Ascending aorta (tissue), 2 donors: ENCODE results near the gene CHRNE. TPM values are rescaled to one million over a fixed set of nuclear protein-coding genes. Genes with fewer than 3 reads are reported as not detected.

Experiments used
- DNase-seq, 2 donors: peaks; one replicate each; pipeline ENCODE4 v3.0.0-alpha.2; 2019; ENCODE audit warnings: low spot score in 2 of 2
- H3K27ac ChIP-seq, 2 donors: fragments of 200-600 bp; sonication (generic); one replicate each; pipeline ENCODE4 v1.5.1; 2016 to 2017; ENCODE audit warnings: mild to moderate bottlenecking in 1 of 2
- H3K27me3 ChIP-seq: fragments of 200-600 bp; sonication (generic); one replicate; pipeline ENCODE4 v1.5.1; 2017
- H3K36me3 ChIP-seq, 2 donors: fragments of 200-600 bp; sonication (generic); one replicate each; pipeline ENCODE4 v1.5.1; 2016
- H3K4me1 ChIP-seq, 2 donors: fragments of 200-600 bp; sonication (generic); one replicate each; pipeline ENCODE4 v1.5.1; 2016 to 2017; ENCODE audit warnings: mild to moderate bottlenecking in 1 of 2
- H3K4me3 ChIP-seq, 2 donors: fragments of 200-600 bp; sonication (generic); one replicate each; pipeline ENCODE4 v1.5.1; 2016 to 2017; ENCODE audit warnings: mild to moderate bottlenecking in 1 of 2
- H3K9me3 ChIP-seq, 2 donors: fragments of 200-600 bp; sonication (generic); one replicate each; pipeline ENCODE4 v1.5.1; 2016
- intact Hi-C: fragments of 100-400 bp; cut with DNase I; formaldehyde crosslinking; loops from one replicate; pipeline ENCODE4 v1.15.1; 2023
- total RNA-seq: library from RNA; depleted of rRNA; stranded (reverse); fragments of >200 nt; gene quantifications from one replicate; pipeline ENCODE4 v1.1.0, GENCODE V29; 2016
- TF ChIP-seq, protein P1 (sequence below), 3 experiments: fragments of 200-600 bp in 2 of 3; fragments of 450-650 bp in 1 of 3; sonication (generic) in 2 of 3; IDR thresholded peaks; one replicate each; pipeline ENCODE4 v1.5.1; 2016 to 2019; ENCODE audit warnings: antibody characterized with exemption in 3 of 3, mild to moderate bottlenecking in 1 of 3, moderate library complexity in 1 of 3

CHRNE gene
- total RNA-seq, 1 donor from 2014 or later: not detected

DNA sequence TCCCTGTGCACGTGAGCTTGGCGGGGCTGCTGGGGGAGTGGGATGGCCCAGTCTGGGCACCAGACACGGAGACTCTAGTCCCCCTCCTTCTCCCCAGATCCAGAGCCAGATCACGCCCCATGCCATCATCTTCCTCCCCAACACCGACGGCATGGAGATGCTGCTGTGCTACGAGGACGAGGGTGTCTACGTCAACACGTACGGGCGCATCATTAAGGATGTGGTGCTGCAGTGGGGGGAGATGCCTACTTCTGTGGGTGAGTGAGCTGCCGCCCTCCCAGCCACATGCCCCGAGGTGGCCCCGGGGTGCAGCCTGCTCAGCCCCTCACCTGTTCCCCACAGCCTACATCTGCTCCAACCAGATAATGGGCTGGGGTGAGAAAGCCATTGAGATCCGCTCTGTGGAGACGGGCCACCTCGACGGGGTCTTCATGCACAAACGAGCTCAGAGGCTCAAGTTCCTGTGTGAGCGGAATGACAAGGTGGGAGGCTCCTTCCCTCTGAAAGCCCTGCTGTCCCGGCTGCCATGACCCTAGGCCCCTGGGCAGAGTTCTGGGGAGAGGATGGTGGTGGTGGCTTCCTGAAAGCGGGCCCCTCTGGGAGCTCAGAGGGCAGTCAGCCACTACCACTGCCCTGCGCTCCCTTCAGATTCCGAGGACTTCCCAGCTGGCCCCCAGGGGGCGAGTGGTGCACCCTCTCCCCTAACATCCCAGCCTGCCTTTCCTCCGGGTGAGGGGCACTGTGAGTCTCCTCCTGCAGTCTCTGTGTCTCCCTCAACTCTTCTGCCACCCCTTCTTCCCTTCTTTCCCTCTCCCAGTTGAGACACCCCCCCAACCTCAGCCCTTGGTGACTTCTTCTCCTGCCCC lies 6.3 kb downstream of the CHRNE start:
- Histone ChIP-seq H3K4me3 (no peak overlapping the region), H3K36me3 (peaks cover 54 to 57% of the 10 kb centered on the region in 2 donors), H3K9me3 (no peaks in the 10 kb centered on the region), H3K4me1 (peaks cover 3 to 5% of the 10 kb centered on the region in 2 donors), H3K27me3 (peaks cover 7% of the 10 kb centered on the region), H3K27ac (no peak overlapping the region)
- intact Hi-C loops: no loop called here
- DNase-seq: no peak
- TF ChIP-seq, protein P1, sequence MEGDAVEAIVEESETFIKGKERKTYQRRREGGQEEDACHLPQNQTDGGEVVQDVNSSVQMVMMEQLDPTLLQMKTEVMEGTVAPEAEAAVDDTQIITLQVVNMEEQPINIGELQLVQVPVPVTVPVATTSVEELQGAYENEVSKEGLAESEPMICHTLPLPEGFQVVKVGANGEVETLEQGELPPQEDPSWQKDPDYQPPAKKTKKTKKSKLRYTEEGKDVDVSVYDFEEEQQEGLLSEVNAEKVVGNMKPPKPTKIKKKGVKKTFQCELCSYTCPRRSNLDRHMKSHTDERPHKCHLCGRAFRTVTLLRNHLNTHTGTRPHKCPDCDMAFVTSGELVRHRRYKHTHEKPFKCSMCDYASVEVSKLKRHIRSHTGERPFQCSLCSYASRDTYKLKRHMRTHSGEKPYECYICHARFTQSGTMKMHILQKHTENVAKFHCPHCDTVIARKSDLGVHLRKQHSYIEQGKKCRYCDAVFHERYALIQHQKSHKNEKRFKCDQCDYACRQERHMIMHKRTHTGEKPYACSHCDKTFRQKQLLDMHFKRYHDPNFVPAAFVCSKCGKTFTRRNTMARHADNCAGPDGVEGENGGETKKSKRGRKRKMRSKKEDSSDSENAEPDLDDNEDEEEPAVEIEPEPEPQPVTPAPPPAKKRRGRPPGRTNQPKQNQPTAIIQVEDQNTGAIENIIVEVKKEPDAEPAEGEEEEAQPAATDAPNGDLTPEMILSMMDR (IDR thresholded peaks at IDR 0.05): no peak

DNA sequence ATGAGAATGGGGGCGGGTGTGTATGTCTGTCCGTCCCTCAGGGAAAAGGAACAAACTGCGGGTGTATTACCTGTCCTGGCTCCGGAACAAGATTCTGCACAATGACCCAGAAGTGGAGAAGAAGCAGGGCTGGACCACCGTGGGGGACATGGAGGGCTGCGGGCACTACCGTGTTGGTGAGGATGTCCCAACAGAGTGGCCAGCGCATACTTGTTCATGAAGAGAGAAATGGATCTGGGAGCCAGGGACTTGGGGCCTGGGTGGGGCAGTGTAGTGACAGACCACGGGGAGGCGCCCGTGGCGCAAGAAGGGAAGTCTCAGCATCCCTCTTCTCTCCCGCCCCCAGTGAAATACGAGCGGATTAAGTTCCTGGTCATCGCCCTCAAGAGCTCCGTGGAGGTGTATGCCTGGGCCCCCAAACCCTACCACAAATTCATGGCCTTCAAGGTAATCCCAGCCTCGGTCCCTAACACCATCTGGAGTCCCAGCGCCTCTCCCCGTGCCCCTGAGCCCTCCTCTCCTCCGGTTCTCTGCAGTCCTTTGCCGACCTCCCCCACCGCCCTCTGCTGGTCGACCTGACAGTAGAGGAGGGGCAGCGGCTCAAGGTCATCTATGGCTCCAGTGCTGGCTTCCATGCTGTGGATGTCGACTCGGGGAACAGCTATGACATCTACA lies 7.1 kb downstream of the CHRNE start:
- DNase-seq: no peak
- intact Hi-C loops: no loop called here
- H3K9me3 ChIP-seq: no peaks in the 10 kb centered on the region
- H3K36me3 ChIP-seq: peaks cover 62 to 65% of the 10 kb centered on the region in 2 donors
- no peak overlapping the region for H3K27ac ChIP-seq
- H3K4me1 ChIP-seq: peaks cover 3 to 5% of the 10 kb centered on the region in 2 donors
- TF ChIP-seq, protein P1 (IDR thresholded peaks at IDR 0.05): no peak
- no peak overlapping the region for H3K4me3 ChIP-seq
- peaks cover 7% of the 10 kb centered on the region for H3K27me3 ChIP-seq

DNA sequence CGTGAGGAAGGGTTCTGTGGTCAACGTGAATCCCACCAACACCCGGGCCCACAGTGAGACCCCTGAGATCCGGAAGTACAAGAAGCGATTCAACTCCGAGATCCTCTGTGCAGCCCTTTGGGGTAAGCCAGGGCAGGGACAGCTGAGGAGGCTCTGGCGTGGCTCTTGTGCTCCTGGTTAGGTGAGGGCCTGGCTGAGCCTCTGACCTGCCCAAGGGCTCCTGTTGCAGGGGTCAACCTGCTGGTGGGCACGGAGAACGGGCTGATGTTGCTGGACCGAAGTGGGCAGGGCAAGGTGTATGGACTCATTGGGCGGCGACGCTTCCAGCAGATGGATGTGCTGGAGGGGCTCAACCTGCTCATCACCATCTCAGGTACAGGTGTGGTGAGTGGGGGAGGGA lies 7.8 kb downstream of the CHRNE start:
- intact Hi-C loops: no loop called here
- H3K9me3 ChIP-seq: no peaks in the 10 kb centered on the region
- H3K4me1 ChIP-seq: peaks cover 3 to 5% of the 10 kb centered on the region in 2 donors
- peaks cover 2% of the 10 kb centered on the region for H3K27me3 ChIP-seq
- no peak overlapping the region for H3K27ac ChIP-seq
- H3K4me3 ChIP-seq: no peak overlapping the region
- TF ChIP-seq, protein P1 (IDR thresholded peaks at IDR 0.05): no peak
- DNase-seq: no peak
- H3K36me3 ChIP-seq: peaks cover 69 to 72% of the 10 kb centered on the region in 2 donors

DNA sequence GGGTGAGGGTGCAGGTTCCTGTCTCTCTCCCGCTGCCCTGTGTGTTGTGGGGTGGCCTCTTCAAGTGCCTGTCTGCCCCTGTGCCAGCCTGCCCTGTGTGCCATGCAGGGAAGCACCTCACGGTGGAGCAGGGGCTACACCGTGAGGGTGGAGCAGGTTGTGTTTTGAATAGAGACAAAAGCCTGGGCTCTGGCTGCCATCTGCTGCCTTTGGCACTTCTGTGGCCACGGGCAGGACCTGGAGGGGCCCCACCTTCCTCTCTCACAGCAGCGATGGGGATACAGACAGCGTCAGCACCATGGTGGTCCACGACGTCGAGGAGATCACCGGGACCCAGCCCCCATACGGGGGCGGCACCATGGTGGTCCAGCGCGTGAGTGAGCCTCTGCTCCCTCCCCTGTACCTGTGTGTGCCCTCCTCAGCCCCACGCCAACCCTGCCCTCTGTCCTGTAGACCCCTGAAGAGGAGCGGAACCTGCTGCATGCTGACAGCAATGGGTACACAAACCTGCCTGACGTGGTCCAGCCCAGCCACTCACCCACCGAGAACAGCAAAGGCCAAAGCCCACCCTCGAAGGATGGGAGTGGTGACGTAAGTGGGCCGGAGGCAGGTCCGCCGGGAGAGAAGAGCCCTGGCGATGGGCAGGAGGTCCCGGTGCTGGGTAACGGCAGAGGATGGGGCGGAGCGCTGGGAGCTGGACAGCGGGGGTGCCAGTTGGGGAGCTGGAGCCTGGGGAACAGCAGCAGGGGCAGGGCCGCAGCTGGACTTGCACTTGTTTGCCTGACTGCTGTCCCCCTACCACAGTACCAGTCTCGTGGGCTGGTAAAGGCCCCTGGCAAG lies 9.0 kb downstream of the CHRNE start:
- no peaks in the 10 kb centered on the region for H3K9me3 ChIP-seq
- no peak for DNase-seq
- TF ChIP-seq, protein P1 (IDR thresholded peaks at IDR 0.05): no peak
- peaks cover 1 to 2% of the 10 kb centered on the region in 2 donors for H3K4me1 ChIP-seq
- H3K27me3 ChIP-seq: no peaks in the 10 kb centered on the region
- no peak overlapping the region for H3K4me3 ChIP-seq
- H3K36me3 ChIP-seq: peaks cover 77 to 80% of the 10 kb centered on the region in 2 donors
- intact Hi-C loops: no loop called here
- no peak overlapping the region for H3K27ac ChIP-seq

DNA sequence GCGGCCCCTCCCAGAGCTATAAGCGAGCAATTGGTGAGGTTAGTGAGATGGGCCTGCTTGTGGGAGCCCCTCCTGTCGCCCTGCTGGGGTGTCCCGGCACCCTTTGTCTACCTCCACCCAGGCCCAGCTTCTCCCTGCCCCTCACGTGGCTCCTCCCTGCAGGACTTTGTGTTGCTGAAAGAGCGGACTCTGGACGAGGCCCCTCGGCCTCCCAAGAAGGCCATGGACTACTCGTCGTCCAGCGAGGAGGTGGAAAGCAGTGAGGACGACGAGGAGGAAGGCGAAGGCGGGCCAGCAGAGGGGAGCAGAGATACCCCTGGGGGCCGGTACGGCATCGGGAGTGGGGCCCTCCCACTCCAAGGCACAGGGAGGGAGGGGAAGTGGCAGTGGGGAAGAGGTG lies 9.6 kb downstream of the CHRNE start:
- no peak overlapping the region for H3K27ac ChIP-seq
- H3K4me1 ChIP-seq: no peaks in the 10 kb centered on the region
- TF ChIP-seq, protein P1 (IDR thresholded peaks at IDR 0.05): no peak
- intact Hi-C loops: no loop called here
- H3K27me3 ChIP-seq: no peaks in the 10 kb centered on the region
- H3K9me3 ChIP-seq: no peaks in the 10 kb centered on the region
- H3K36me3 ChIP-seq: peaks cover 80 to 81% of the 10 kb centered on the region in 2 donors
- H3K4me3 ChIP-seq: no peak overlapping the region
- no peak for DNase-seq
